ENCODE data around the gene SCUBE2. TPM values are rescaled to one million over a fixed set of nuclear protein-coding genes. Genes with fewer than 3 reads are reported as not detected.

Gene SCUBE2
- total RNA-seq, 8 experiments from 2014 or later = 0.94 to 25.4 (median 3.4) TPM

GRCh38 chr11:9126636-9127035 is 35.2 kb upstream of the SCUBE2 start:
- WGBS, 10 experiments = 57 to 88% (median 81%) methylated on average over 1 to 2 of the region's 2 CpGs
- no peak overlapping the region for H3K4me3 ChIP-seq
- in situ Hi-C loops (cut with MboI; ENCODE audit: low pct_unique_long_range_greater_than_20kb in 2 of 9, low sequenced_read_pairs in 9 of 9, unreplicated experiment in 9 of 9) = loop anchor here in 2 of 9 experiments (25.0 kb wide), 1 partner anchor 114 kb away; the partner anchor contains the start of gene NRIP3 (in 2 of the 2)
- H3K4me1 ChIP-seq (replicated peaks in 1 of 2) = no peaks in the 10 kb centered on the region
- no peak overlapping the region for H3K27ac ChIP-seq
- ATAC-seq (replicated peaks in 6 of 8) = no peak

- Histone ChIP-seq H3K27ac (no peak overlapping the region), H3K4me3 (no peak overlapping the region), H3K4me1 (replicated peaks in 1 of 2) (no peaks in the 10 kb centered on the region)
- 67 to 100% (median 100%) methylated on average over 1 to 2 of the region's 2 CpGs; no CpG with 5 or more reads in 3 of the 10 experiments for WGBS, 10 experiments
- in situ Hi-C loops (cut with MboI; ENCODE audit: low pct_unique_long_range_greater_than_20kb in 2 of 9, low sequenced_read_pairs in 9 of 9, unreplicated experiment in 9 of 9) = loop anchor here in 2 of 9 experiments (25.0 kb wide), 1 partner anchor 113 kb away; the partner anchor contains the start of gene NRIP3 (in 2 of the 2)
- ATAC-seq (replicated peaks in 6 of 8) = peak in 1 of 8 experiments; percentile 37
Observed at GRCh38 chr11:9125185-9125886, 33.9 kb upstream of the SCUBE2 start.

GRCh38 chr11:9123595-9124304 is 32.4 kb upstream of the SCUBE2 start:
- H3K4me1 ChIP-seq (replicated peaks in 1 of 2) = no peaks in the 10 kb centered on the region
- 18 to 100% (median 85%) methylated on average over 1 to 2 of the region's 2 CpGs for WGBS, 10 experiments
- no peak overlapping the region for H3K27ac ChIP-seq
- in situ Hi-C loops (cut with MboI; ENCODE audit: low pct_unique_long_range_greater_than_20kb in 2 of 9, low sequenced_read_pairs in 9 of 9, unreplicated experiment in 9 of 9) = no loop called here
- H3K4me3 ChIP-seq = no peak overlapping the region
- ATAC-seq (replicated peaks in 6 of 8) = no peak

GRCh38 chr11:9121469-9121796 is 30.0 kb upstream of the SCUBE2 start:
- Histone ChIP-seq H3K4me3 (no peak overlapping the region), H3K4me1 (replicated peaks in 1 of 2) (no peaks in the 10 kb centered on the region), H3K27ac (no peak overlapping the region)
- in situ Hi-C loops (cut with MboI; ENCODE audit: low pct_unique_long_range_greater_than_20kb in 2 of 9, low sequenced_read_pairs in 9 of 9, unreplicated experiment in 9 of 9) = no loop called here
- 89 to 100% (median 100%) methylated on average over 1 of the region's 2 CpGs; no CpG with 5 or more reads in 5 of the 10 experiments for WGBS, 10 experiments
- ATAC-seq (replicated peaks in 6 of 8) = peak in 3 of 8 experiments; percentile 16 to 21 (median 18)

- peak in 7 of 8 experiments; percentile 30 to 74 (median 61) for ATAC-seq (replicated peaks in 6 of 8)
- in situ Hi-C loops (cut with MboI; ENCODE audit: low pct_unique_long_range_greater_than_20kb in 2 of 9, low sequenced_read_pairs in 9 of 9, unreplicated experiment in 9 of 9) = no loop called here
- Histone ChIP-seq H3K4me3 (no peak overlapping the region), H3K27ac (no peak overlapping the region), H3K4me1 (replicated peaks in 1 of 2) (no peaks in the 10 kb centered on the region)
- 41 to 87% (median 61%) methylated on average over 2 to 9 of the region's 9 CpGs; no CpG with 5 or more reads in 1 of the 10 experiments for WGBS, 10 experiments
Observed at GRCh38 chr11:9120664-9121468, 29.5 kb upstream of the SCUBE2 start.

GRCh38 chr11:9118277-9118676 is 26.9 kb upstream of the SCUBE2 start:
- H3K4me3 ChIP-seq = no peak overlapping the region
- no peak overlapping the region for H3K27ac ChIP-seq
- 41 to 100% (median 80%) methylated on average over 1 to 2 of the region's 2 CpGs; no CpG with 5 or more reads in 1 of the 10 experiments for WGBS, 10 experiments
- ATAC-seq (replicated peaks in 6 of 8) = peak in 1 of 8 experiments; percentile 57
- no peaks in the 10 kb centered on the region for H3K4me1 ChIP-seq (replicated peaks in 1 of 2)
- in situ Hi-C loops (cut with MboI; ENCODE audit: low pct_unique_long_range_greater_than_20kb in 2 of 9, low sequenced_read_pairs in 9 of 9, unreplicated experiment in 9 of 9) = no loop called here

- WGBS, 10 experiments = 90 to 100% (median 92%) methylated on average over 2 of the region's 2 CpGs; no CpG with 5 or more reads in 1 of the 10 experiments
- H3K4me3 ChIP-seq = no peak overlapping the region
- in situ Hi-C loops (cut with MboI; ENCODE audit: low pct_unique_long_range_greater_than_20kb in 2 of 9, low sequenced_read_pairs in 9 of 9, unreplicated experiment in 9 of 9) = no loop called here
- no peaks in the 10 kb centered on the region for H3K4me1 ChIP-seq (replicated peaks in 1 of 2)
- ATAC-seq (replicated peaks in 6 of 8) = no peak
- no peak overlapping the region for H3K27ac ChIP-seq
Observed at GRCh38 chr11:9112075-9112474, 20.7 kb upstream of the SCUBE2 start.

- Histone ChIP-seq H3K27ac (no peak overlapping the region), H3K4me3 (no peak overlapping the region), H3K4me1 (replicated peaks in 1 of 2) (no peaks in the 10 kb centered on the region)
- in situ Hi-C loops (cut with MboI; ENCODE audit: low pct_unique_long_range_greater_than_20kb in 2 of 9, low sequenced_read_pairs in 9 of 9, unreplicated experiment in 9 of 9) = no loop called here
- no peak for ATAC-seq (replicated peaks in 6 of 8)
- 83 to 100% (median 94%) methylated on average over 2 to 3 of the region's 3 CpGs; no CpG with 5 or more reads in 2 of the 10 experiments for WGBS, 10 experiments
Observed at GRCh38 chr11:9109858-9110731, 18.7 kb upstream of the SCUBE2 start.

GRCh38 chr11:9104580-9104979 is 13.2 kb upstream of the SCUBE2 start:
- WGBS, 10 experiments = 88 to 100% (median 100%) methylated on average over 1 to 5 of the region's 7 CpGs; no CpG with 5 or more reads in 3 of the 10 experiments
- no peak for ATAC-seq (replicated peaks in 6 of 8)
- in situ Hi-C loops (cut with MboI; ENCODE audit: low pct_unique_long_range_greater_than_20kb in 2 of 9, low sequenced_read_pairs in 9 of 9, unreplicated experiment in 9 of 9) = no loop called here
- Histone ChIP-seq H3K4me3 (no peak overlapping the region), H3K4me1 (replicated peaks in 1 of 2) (no peaks in the 10 kb centered on the region), H3K27ac (no peak overlapping the region)

- Histone ChIP-seq H3K4me3 (no peak overlapping the region), H3K4me1 (replicated peaks in 1 of 2) (no peaks in the 10 kb centered on the region), H3K27ac (no peak overlapping the region)
- peak in 1 of 8 experiments; percentile 96 for ATAC-seq (replicated peaks in 6 of 8)
- WGBS, 10 experiments = 60 to 100% (median 100%) methylated on average over 1 to 5 of the region's 7 CpGs; no CpG with 5 or more reads in 2 of the 10 experiments
- in situ Hi-C loops (cut with MboI; ENCODE audit: low pct_unique_long_range_greater_than_20kb in 2 of 9, low sequenced_read_pairs in 9 of 9, unreplicated experiment in 9 of 9) = no loop called here
Observed at GRCh38 chr11:9103542-9104276, 12.3 kb upstream of the SCUBE2 start.

GRCh38 chr11:9099617-9100016 is 8.2 kb upstream of the SCUBE2 start:
- ATAC-seq (replicated peaks in 6 of 8) = no peak
- no peak overlapping the region for H3K27ac ChIP-seq
- no peak overlapping the region for H3K4me3 ChIP-seq
- in situ Hi-C loops (cut with MboI; ENCODE audit: low pct_unique_long_range_greater_than_20kb in 2 of 9, low sequenced_read_pairs in 9 of 9, unreplicated experiment in 9 of 9) = no loop called here
- no peaks in the 10 kb centered on the region for H3K4me1 ChIP-seq (replicated peaks in 1 of 2)
- 61 to 100% (median 88%) methylated on average over 1 to 4 of the region's 4 CpGs; no CpG with 5 or more reads in 3 of the 10 experiments for WGBS, 10 experiments

All from motor neuron (in vitro differentiated cells).